HCT116 (cell line): ENCODE data around the gene LHPP. TPM values are rescaled to one million over a fixed set of nuclear protein-coding genes. Genes with fewer than 3 reads are reported as not detected.

ENCODE experiments used
- ATAC-seq: fragments of 200-7000 bp; cut with Tn5 transposase; 2 replicates; pipeline ENCODE4 v1.9.1; 2020; ENCODE audit warnings: mild to moderate bottlenecking, moderate library complexity
- BruUV-seq: library from RNA; stranded (reverse); fragments of 400-500 nt; replicated peaks from 2 replicates; lab custom pipeline; 2021; lab: Mats Ljungman, UMichigan
- CTCF ChIA-PET: fragments of 300-600 bp; sonication (Branson Sonifier 250); formaldehyde crosslinking; loops from one replicate; lab custom pipeline; 2021; ENCODE audit warnings: antibody characterized with exemption; lab: Charles Lee
- POLR2A ChIA-PET: fragments of 300-600, 350-600 bp; sonication (Branson Sonifier 250); formaldehyde crosslinking; loops from one replicate; lab custom pipeline; 2021; ENCODE audit warnings: antibody characterized with exemption; lab: Charles Lee
- RAD21 ChIA-PET, 2 experiments: fragments of 300-600 bp; sonication (Branson Sonifier 250); formaldehyde crosslinking; loops; one replicate each; lab custom pipeline; 2023; ENCODE audit warnings: low total read pairs in 2 of 2; ENCODE audit not compliant: uncharacterized antibody in 2 of 2, unreplicated experiment in 2 of 2, low non-redundant PET in 1 of 2; lab: Charles Lee
- DNase-seq: peaks from one replicate; pipeline ENCODE4 v3.0.0-alpha.2; 2010; ENCODE audit warnings: low read depth, low spot score
- H2AFZ ChIP-seq: fragments of 200-600 bp; shearing (Covaris generic), sonication (generic); 2 replicates; pipeline ENCODE4 v1.6.1; 2017; ENCODE audit warnings: low read depth, mixed run types, mixed read lengths, antibody characterized with exemption, low read length; ENCODE audit not compliant: poor library complexity, severe bottlenecking
- H3K27ac ChIP-seq: 2 replicates; pipeline ENCODE4 v1.5.1; 2012; ENCODE audit warnings: low read depth, low read length
- H3K27me3 ChIP-seq: fragments of 200-600 bp; sonication (generic); 2 replicates; pipeline ENCODE4 v1.6.1; 2016; ENCODE audit warnings: mixed run types, low read length, mixed read lengths; ENCODE audit not compliant: insufficient read depth
- H3K36me3 ChIP-seq, 2 experiments: fragments of 200-500 bp in 1 of 2; fragments of 200-600 bp in 1 of 2; sonication (Bioruptor generic) in 1 of 2; sonication (generic) in 1 of 2; 2 replicates each; pipeline versions ENCODE4 v1.5.1 to v1.6.1; 2014 to 2016; ENCODE audit warnings: low read length in 2 of 2, inconsistent platforms in 1 of 2, mixed read lengths in 1 of 2, mixed run types in 1 of 2; ENCODE audit not compliant: insufficient read depth in 2 of 2, control insufficient read depth in 1 of 2
- H3K4me1 ChIP-seq, 2 experiments: fragments of 200-600 bp in 1 of 2; sonication (generic) in 1 of 2; 2 replicates each; pipeline versions ENCODE4 v1.5.1 to v1.6.1; 2012 to 2017; ENCODE audit warnings: low read length in 2 of 2, inconsistent platforms in 1 of 2, mild to moderate bottlenecking in 1 of 2, mixed read lengths in 1 of 2, mixed run types in 1 of 2, moderate library complexity in 1 of 2; ENCODE audit not compliant: insufficient read depth in 2 of 2, control insufficient read depth in 1 of 2
- H3K4me2 ChIP-seq: fragments of 200-600 bp; sonication (generic); 2 replicates; pipeline ENCODE4 v1.6.1; 2017; ENCODE audit warnings: mixed run types, low read length, mixed read lengths
- H3K4me3 ChIP-seq, 2 experiments: fragments of 200-600 bp in 1 of 2; sonication (generic) in 1 of 2; replicated peaks in 1 of 2; 2 replicates each; pipeline ENCODE4 v1.5.1; 2011 to 2016; ENCODE audit warnings: low read length in 2 of 2, control low read depth in 1 of 2, low read depth in 1 of 2, mild to moderate bottlenecking in 1 of 2, mixed read lengths in 1 of 2, mixed run types in 1 of 2
- H3K79me2 ChIP-seq: fragments of 200-600 bp; sonication (generic); 2 replicates; pipeline ENCODE4 v1.6.1; 2017; ENCODE audit warnings: mild to moderate bottlenecking, mixed run types, low read length, moderate library complexity, mixed read lengths; ENCODE audit not compliant: insufficient read depth
- H3K9ac ChIP-seq: fragments of 200-600 bp; sonication (generic); 2 replicates; pipeline ENCODE4 v1.6.1; 2016; ENCODE audit warnings: low read length, mixed read lengths
- H3K9me2 ChIP-seq: fragments of 200-600 bp; sonication (generic), shearing (Covaris generic); 2 replicates; pipeline ENCODE4 v1.6.1; 2017; ENCODE audit warnings: mixed run types, mild to moderate bottlenecking, moderate library complexity; ENCODE audit not compliant: insufficient read depth
- H3K9me3 ChIP-seq, 2 experiments: fragments of 200-500 bp in 1 of 2; fragments of 200-600 bp in 1 of 2; sonication (Bioruptor generic) in 1 of 2; sonication (generic) in 1 of 2; 2 replicates each; pipeline ENCODE4 v1.6.1; 2014 to 2017; ENCODE audit warnings: low read length in 2 of 2, mixed read lengths in 2 of 2, inconsistent platforms in 1 of 2, low read depth in 1 of 2, mild to moderate bottlenecking in 1 of 2, mixed run types in 1 of 2, moderate library complexity in 1 of 2; ENCODE audit not compliant: control insufficient read depth in 1 of 2, insufficient read depth in 1 of 2
- H4K20me1 ChIP-seq: fragments of 200-600 bp; sonication (generic), shearing (Covaris generic); 2 replicates; pipeline ENCODE4 v1.6.1; 2017; ENCODE audit warnings: mixed run types, mild to moderate bottlenecking, moderate library complexity; ENCODE audit not compliant: insufficient read depth
- CTCF ChIP-seq, 3 experiments: fragments of 200-600 bp in 1 of 3; sonication (generic) in 1 of 3; IDR thresholded peaks in 2 of 3; conservative IDR thresholded peaks in 1 of 3; 2 replicates each; pipeline ENCODE4 v1.5.1; 2012 to 2017; ENCODE audit warnings: low read depth in 2 of 3, low read length in 2 of 3, antibody characterized with exemption in 1 of 3, borderline replicate concordance in 1 of 3, control low read depth in 1 of 3, mild to moderate bottlenecking in 1 of 3, mixed read lengths in 1 of 3, mixed run types in 1 of 3, moderate library complexity in 1 of 3; ENCODE audit not compliant: insufficient read depth in 1 of 3
- EGR1 ChIP-seq: IDR thresholded peaks from 2 replicates; pipeline ENCODE4 v1.6.1; 2012; ENCODE audit warnings: low read depth
- ELF1 ChIP-seq: IDR thresholded peaks from 2 replicates; pipeline ENCODE4 v1.6.1; 2012; ENCODE audit warnings: low read depth, borderline replicate concordance
- EZH2 ChIP-seq: fragments of 200-600 bp; sonication (generic); IDR thresholded peaks from 2 replicates; pipeline ENCODE4 v1.6.1; 2017; ENCODE audit warnings: antibody characterized with exemption, mixed run types
- EZH2phosphoT487 ChIP-seq: fragments of 200-600 bp; IDR thresholded peaks from 2 replicates; pipeline ENCODE4 v1.6.1; 2018; ENCODE audit warnings: antibody characterized with exemption, borderline replicate concordance
- FOSL1 ChIP-seq: IDR thresholded peaks from 2 replicates; pipeline ENCODE4 v1.6.1; 2012; ENCODE audit warnings: low read depth
- JUND ChIP-seq: IDR thresholded peaks from 2 replicates; pipeline ENCODE4 v1.6.1; 2012
- POLR2AphosphoS5 ChIP-seq: IDR thresholded peaks from 2 replicates; pipeline ENCODE4 v1.6.1; 2011; ENCODE audit warnings: mild to moderate bottlenecking, low read depth, low read length, moderate library complexity
- SIN3A ChIP-seq: IDR thresholded peaks from 2 replicates; pipeline ENCODE4 v1.6.1; 2012; ENCODE audit warnings: low read depth
- SP1 ChIP-seq: IDR thresholded peaks from 2 replicates; pipeline ENCODE4 v1.6.1; 2012; ENCODE audit warnings: low read depth
- TCF7L2 ChIP-seq: IDR thresholded peaks from 2 replicates; pipeline ENCODE4 v1.7.0; 2011; ENCODE audit warnings: borderline replicate concordance, inconsistent platforms; ENCODE audit not compliant: insufficient read depth, insufficient read length; ENCODE audit errors: extremely low read depth
- YY1 ChIP-seq: IDR thresholded peaks from 2 replicates; pipeline ENCODE4 v1.6.1; 2011; ENCODE audit warnings: low read length, low read depth, moderate library complexity, mild to moderate bottlenecking; ENCODE audit not compliant: insufficient replicate concordance; ENCODE audit errors: extremely low read depth
- ZBTB33 ChIP-seq: IDR thresholded peaks from 2 replicates; pipeline ENCODE4 v1.6.1; 2011; ENCODE audit warnings: mild to moderate bottlenecking, low read length, moderate library complexity; ENCODE audit not compliant: insufficient replicate concordance; ENCODE audit errors: extremely low read depth
- ZFX ChIP-seq: fragments of 450-650 bp; IDR thresholded peaks from 2 replicates; pipeline ENCODE4 v1.6.1; 2017
- ZNF274 ChIP-seq: fragments of 200-500 bp; sonication (Bioruptor generic); IDR thresholded peaks from 2 replicates; pipeline ENCODE4 v1.6.1; 2014; ENCODE audit warnings: mild to moderate bottlenecking, low read depth, low read length, inconsistent platforms
- intact Hi-C: fragments of 100-400 bp; cut with micrococcal nuclease; formaldehyde crosslinking; loops from 2 replicates; pipeline ENCODE4 v1.10.0; 2022
- total RNA-seq: library from RNA; stranded (reverse); gene quantifications from one replicate; pipeline ENCODE4 v1.2.1, GENCODE V29; 2021; ENCODE audit not compliant: unreplicated experiment

Gene LHPP
- total RNA-seq, 1 experiment from 2014 or later, result 45.8 TPM

- ChIA-PET CTCF (no interaction called here), RAD21 (no interaction called here)
Measured at GRCh38 chr10:124596116-124596785, 134.6 kb downstream of the LHPP start.

GRCh38 chr10:124596962-124597845 is 135.6 kb downstream of the LHPP start:
- intact Hi-C loops, result no loop called here
- POLR2A ChIA-PET, result no interaction called here

More at GRCh38 chr10:124596116-124596785, 134.6 kb downstream of the LHPP start:
- Histone ChIP-seq H3K4me1 (peaks cover 8 to 10% of the 10 kb centered on the region in 2 experiments; a peak in 2 of 4 replicates), H3K27ac (no peak overlapping the region), H3K4me3 (no peak overlapping the region), H3K27me3 (no peaks in the 10 kb centered on the region), H3K36me3 (no peaks in the 10 kb centered on the region), H4K20me1 (no peaks in the 10 kb centered on the region), H3K4me2 (no peak overlapping the region), H3K9me3 (no peaks in the 10 kb centered on the region)
- no TSS peak for BruUV-seq
- no peak for DNase-seq
- TF ChIP-seq SP1 (no peak), POLR2AphosphoS5 (no peak), EZH2 (no peak), YY1 (no peak), SIN3A (no peak), FOSL1 (no peak), EZH2phosphoT487 (no peak), JUND (no peak), TCF7L2 (no peak), ZFX (no peak), ELF1 (no peak), EGR1 (no peak)
- TF ChIP-seq, all 23 proteins: peak for 0
- Histone ChIP-seq H3K79me2 (no peaks in the 10 kb centered on the region), H3K9ac (no peak overlapping the region), H3K9me2 (no peaks in the 10 kb centered on the region), H2AFZ (no peak overlapping the region)
- no peak for ATAC-seq
- POLR2A ChIA-PET, result no interaction called here
- intact Hi-C loops, result no loop called here

More at GRCh38 chr10:124596962-124597845, 135.6 kb downstream of the LHPP start:
- peaks cover 8 to 10% of the 10 kb centered on the region in 2 experiments; a peak in 2 of 4 replicates for H3K4me1 ChIP-seq
- no peak overlapping the region for H3K9ac ChIP-seq
- ATAC-seq (no peak), DNase-seq (no peak)
- RAD21 ChIA-PET, result no interaction called here
- H4K20me1 ChIP-seq, result no peaks in the 10 kb centered on the region
- CTCF ChIA-PET, result no interaction called here
- H3K4me3 ChIP-seq, result no peak overlapping the region
- H3K4me2 ChIP-seq, result no peak overlapping the region
- no peaks in the 10 kb centered on the region for H3K27me3 ChIP-seq
- no peak overlapping the region for H3K27ac ChIP-seq
- no peaks in the 10 kb centered on the region for H3K79me2 ChIP-seq
- H3K9me3 ChIP-seq, result no peaks in the 10 kb centered on the region
- BruUV-seq, result no TSS peak
- TF ChIP-seq POLR2AphosphoS5 (no peak), JUND (no peak), ZNF274 (no peak), SP1 (no peak), TCF7L2 (no peak), ZBTB33 (no peak), CTCF (IDR thresholded peaks at IDR 0.05 in 2 of 3, conservative IDR thresholded peaks at IDR 0.05 in 1 of 3; ENCODE audit: borderline replicate concordance in 1 of 3, insufficient read depth in 1 of 3, low read depth in 2 of 3, low read length in 2 of 3) (no peak)
- TF ChIP-seq, all 23 proteins: peak for 0
- Histone ChIP-seq H3K36me3 (no peaks in the 10 kb centered on the region), H3K9me2 (no peaks in the 10 kb centered on the region), H2AFZ (no peak overlapping the region)
